T-helper 2 cell treated with Interferon-gamma antibody and Interleukin-4, amounts not matched to agents 100 ng/mL and 5 ng/mL, for 36 hours (primary cell): ENCODE data around the gene OVCH1. TPM values are rescaled to one million over a fixed set of nuclear protein-coding genes. Genes with fewer than 3 reads are reported as not detected.
"Not testable (repeated sequence)": the region's sequence is repeated elsewhere in the genome, so short reads cannot be mapped to it uniquely, and the experiment has no call there.

Experiments used
- intact Hi-C: fragments of 100-400 bp; cut with micrococcal nuclease; formaldehyde crosslinking; loops from one replicate; pipeline ENCODE4 v1.15.1; 2023
- total RNA-seq: library from RNA; stranded (reverse); gene quantifications from 2 replicates; pipeline ENCODE4 v1.2.3, GENCODE V29; 2022

The OVCH1 gene
- total RNA-seq, 1 donor from 2014 or later, result not detected

- intact Hi-C loops, result no loop called here
These were observed 82.4 kb downstream of the OVCH1 start for GRCh38 chr12:29415111-29415510.

- intact Hi-C loops, result no loop called here
These were observed 83.1 kb downstream of the OVCH1 start for GRCh38 chr12:29414368-29414767.

DNA sequence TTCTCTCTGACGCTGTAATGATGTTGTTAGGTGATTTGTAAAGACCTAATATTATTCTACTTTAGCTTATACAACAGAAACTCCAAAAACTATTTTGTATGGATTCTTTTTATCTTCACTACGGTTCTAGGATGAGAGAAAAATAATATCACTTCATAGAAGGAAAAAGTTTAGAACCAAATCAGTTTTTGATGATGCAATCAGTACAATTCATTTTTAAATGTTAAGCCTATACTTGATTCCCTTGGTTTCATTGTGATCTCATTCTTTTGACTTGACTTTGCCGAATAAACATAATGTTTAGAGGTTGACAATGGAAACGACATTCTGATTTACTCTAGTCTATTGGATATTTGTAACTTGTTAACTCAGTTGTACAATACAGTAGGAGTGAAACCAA lies 91.9 kb downstream of the OVCH1 start:
- intact Hi-C loops, result no loop called here

DNA sequence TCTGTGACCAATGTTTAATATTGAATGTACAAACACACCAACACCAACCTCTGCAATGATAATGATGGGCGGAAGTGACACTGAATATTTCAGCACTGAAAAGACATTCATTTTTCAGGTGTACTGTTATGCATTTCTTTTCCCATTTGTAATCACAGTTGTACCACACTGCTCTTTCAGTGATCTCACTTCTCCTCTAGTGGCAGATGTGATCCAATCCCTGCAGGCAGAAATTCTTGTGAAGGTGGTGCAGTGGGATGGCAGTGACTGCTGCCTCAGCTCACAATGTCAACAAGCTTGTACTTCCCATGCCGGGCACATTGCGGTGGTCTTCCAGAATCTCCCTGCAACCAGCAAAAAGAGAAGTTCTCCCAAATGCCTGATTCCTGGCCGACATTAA lies 93.5 kb downstream of the OVCH1 start:
- intact Hi-C loops, result no loop called here

- intact Hi-C loops, result no loop called here
These were observed 95.0 kb downstream of the OVCH1 start for GRCh38 chr12:29402437-29402836.

DNA sequence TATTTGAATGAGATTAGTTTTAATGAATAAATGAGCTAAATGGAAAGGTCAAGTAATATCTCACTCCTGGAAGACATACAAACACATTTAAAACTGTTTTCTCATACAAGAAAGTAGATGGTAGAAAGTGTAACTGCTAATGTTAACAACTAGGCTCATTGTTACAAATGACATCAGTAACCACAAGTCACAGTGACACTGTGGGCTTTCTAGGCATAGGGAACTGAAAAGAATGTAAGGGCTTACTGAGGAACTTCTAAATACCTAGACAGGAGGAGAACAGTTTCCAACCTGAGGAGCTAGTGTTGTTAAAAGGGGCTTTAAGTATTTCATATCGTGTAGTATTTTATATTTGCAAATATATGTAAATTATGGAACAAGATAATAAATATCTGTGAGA lies 99.0 kb downstream of the OVCH1 start:
- intact Hi-C loops, result no loop called here

DNA sequence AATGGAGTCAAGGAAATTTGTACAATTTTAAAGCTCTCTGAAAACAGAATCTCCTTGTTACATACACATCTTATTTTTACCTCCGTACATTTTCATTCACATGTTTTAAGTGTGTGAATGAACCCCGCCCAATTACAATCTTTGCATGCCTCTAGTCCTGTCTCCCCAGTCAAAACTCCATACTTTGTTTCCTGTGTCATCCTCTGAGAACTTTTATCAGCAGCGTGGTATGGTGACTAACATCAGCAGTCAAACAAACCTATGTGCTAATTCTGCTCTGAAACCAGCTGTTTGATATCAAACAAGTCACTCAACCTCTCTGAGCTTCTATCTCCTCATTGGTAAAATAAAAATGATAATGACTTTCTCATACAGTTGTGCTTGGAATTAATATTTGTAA lies 100.7 kb downstream of the OVCH1 start:
- intact Hi-C loops, result no loop called here

DNA sequence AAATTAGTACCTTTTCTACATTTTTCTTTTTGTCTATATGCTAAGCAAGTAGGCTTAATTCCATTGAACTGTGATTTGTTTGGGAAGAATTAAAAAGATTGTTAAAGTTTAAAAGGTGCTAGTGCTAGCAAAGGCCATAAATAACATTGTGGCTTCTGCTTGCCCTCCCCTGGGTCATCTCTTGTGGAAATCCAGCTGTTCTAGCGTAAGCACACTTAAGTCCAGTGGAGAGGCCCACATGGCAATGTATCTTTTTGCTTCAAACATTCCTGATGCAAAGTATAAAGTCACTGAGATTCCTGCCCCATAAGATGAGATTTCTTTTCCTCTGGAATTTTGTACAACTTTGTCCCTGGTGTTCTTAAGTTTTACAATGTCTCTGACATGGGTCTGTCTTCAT lies 102.1 kb downstream of the OVCH1 start:
- intact Hi-C loops, result no loop called here

DNA sequence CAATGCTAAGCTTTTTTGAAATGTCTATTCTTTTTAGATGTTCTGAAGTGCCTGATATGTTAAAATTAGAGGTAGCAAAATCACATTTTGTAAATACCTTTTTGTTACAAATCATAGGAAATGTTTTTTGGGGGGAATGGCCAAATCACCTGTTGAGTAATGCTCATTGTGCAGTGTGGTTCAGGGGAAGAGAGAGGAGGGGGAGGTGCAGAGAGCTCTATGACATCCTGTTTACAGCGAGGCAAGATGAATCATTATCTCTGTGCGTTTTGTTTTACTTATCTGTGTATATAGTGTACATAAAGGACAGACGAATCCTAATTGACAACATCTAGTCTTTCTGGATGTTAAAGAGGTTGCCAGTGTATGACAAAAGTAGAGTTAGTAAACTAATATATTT lies 107.1 kb downstream of the OVCH1 start:
- intact Hi-C loops, result loop anchor here (1.0 kb wide), 1 partner anchor 9 kb away; the partner anchor contains the start of gene ERGIC2

GRCh38 chr12:29389295-29389919 lies 108.1 kb downstream of the OVCH1 start:
- intact Hi-C loops, result no loop called here

DNA sequence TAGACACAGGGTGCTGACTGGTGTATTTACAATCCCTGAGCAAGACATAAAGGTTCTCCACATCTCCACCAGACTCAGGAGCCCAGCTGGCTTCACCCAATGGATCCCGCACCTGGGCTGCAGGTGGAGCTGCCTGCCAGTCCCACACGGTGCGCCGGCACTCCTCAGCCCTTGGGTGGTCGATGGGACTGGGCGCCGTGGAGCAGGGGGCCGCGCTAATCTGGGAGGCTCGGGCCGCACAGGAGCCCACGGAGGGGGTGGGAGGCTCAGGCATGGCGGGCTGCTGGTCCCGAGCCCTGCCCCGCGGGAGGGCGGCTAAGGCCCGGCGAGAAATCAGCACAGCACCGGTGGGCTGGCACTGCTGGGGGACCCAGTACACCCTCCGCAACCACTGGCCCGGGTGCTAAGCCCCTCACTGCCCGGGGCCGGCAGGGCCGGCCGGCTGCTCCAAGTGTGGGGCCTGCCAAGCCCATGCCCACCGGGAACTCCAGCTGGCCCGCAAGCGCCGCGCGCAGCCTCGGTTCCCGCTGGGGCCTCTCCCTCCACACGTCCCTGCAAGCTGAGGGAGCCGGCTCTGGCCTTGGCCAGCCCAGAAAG lies 111.3 kb downstream of the OVCH1 start:
- intact Hi-C loops, result not testable (repeated sequence)

DNA sequence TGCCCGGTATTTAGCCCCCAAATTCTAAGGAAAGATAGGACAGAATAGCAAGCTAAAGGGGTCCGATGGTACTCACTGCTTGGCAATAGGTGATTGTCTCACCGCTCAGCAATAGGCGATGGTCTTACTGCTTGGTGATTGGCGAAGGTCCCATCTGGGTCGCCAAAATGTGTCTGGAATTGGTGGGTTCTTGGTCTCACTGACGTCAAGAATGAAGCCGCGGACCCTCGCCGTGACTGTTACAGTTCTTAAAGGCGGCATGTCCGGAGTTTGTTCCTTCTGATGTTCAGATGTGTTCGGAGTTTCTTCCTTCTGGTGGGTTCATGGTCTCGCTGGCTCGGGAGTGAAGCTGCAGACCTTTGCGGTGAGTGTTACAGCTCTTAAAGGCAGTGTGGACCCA lies 112.3 kb downstream of the OVCH1 start:
- intact Hi-C loops, result not testable (repeated sequence)

DNA sequence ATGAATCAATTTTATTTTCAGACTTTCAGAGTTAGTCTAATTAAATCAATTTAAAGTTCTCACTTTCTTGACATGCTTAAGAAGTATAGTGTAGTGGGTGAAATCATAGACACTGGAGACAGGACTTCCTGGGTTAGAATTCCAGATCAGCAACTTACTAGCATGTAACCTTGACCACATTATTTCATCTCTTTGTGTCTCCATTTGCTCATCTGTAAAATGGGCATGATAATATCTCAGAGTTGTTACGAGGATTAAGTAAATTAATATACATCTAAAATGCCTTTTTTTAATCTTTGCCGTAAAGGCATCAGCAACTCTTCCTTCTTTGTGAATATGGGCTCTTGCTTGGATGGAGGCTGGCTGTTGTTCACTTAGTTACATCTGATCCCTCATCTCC lies 115.2 kb downstream of the OVCH1 start:
- intact Hi-C loops, result loop anchor here (5.0 kb wide), 1 partner anchor 1470 kb away; no protein-coding TSS in a partner anchor

DNA sequence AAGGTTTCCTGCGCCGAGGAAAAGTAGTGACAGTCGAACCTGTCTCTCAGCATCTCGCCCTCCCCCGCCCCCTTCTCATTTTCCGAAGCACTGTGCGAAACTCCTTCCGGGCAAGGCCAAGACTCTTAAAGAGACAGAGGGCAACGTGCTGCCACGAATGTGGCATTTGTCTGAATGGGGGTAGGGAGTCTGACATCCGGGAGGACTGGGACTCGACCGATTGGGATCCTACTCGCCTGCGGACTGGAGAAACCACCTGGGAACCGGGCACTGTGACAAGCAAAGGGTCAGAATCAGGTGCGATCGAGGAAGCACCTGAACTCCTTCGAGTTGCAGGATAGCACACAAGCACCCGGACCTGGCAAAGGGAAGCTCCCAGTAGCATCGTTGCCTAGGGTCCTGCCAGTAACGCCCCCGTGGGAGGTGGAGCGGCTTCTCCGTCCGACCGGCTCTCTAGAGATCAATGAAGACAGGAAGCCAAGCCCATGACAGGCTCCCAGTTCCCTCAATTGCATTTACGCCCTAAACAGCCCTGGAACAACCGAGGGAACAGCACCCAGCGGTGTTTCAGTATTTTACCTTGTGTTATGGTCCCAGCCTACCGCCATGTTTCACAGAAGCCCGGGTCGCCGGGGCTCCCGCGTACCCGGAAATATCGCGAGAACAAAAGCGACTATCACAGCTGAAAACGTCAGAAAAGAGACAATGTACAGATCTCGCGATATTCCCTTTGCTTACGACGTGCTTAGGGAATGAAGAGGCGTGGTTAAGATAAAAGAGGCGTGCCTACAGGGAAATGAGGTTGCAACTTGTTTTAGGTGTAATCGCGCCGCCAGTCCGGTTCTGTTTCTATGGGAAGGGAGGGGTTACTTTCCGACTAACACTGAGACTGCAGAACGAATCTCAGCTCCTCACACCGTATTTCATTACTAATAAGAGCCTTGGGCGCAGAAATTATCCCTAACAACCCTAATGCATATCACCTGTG lies 116.7 kb downstream of the OVCH1 start, which contains the start of gene ERGIC2:
Gene ERGIC2, minus strand, starts transcription at position 637 of the 988 bp plus-strand sequence. CDS start 9,539 bp downstream, outside the sequence.
- intact Hi-C loops, result loop anchor here (1.0 to 5.0 kb wide), 7 partner anchors 9 to 1944 kb away; partner anchors contain the start of genes CCDC91, IPO8, KLHL42 and MANSC4

Other genes with a start within 250 kb of the OVCH1 start
- gene ERGIC2, start 116.5 kb downstream of the OVCH1 start, total RNA-seq, result 67.4 and 68.6 TPM in 2 replicates